Stimulated activated CD8-positive, alpha-beta memory T cell treated with anti-CD3 and anti-CD28 coated beads, Interleukin-7, amount 100 ng/mL, for 4 hours (primary cell): ENCODE data around the gene MMP28.

Experiments
- DNase-seq, 2 donors: peaks; one replicate each; pipeline ENCODE4 v3.0.0-alpha.2; 2020; ENCODE audit warnings: low read depth in 2 of 2

Gene MMP28

GRCh38 chr17:35799942-35800341 is 4.5 kb upstream of the MMP28 start:
- DNase-seq, result no peak

GRCh38 chr17:35797918-35798317 is 2.5 kb upstream of the MMP28 start:
- no peak for DNase-seq

GRCh38 chr17:35797370-35797769 is 1.9 kb upstream of the MMP28 start:
- DNase-seq, result no peak

GRCh38 chr17:35796942-35797341 is 1.5 kb upstream of the MMP28 start:
- no peak for DNase-seq

- no peak for DNase-seq
Measured at GRCh38 chr17:35795871-35796265, 427 bp upstream of the MMP28 start.

- DNase-seq, result no peak
Measured at GRCh38 chr17:35793257-35793656, 2.2 kb downstream of the MMP28 start.

- no peak for DNase-seq
Measured at GRCh38 chr17:35791681-35792350, 3.6 kb downstream of the MMP28 start.

GRCh38 chr17:35790841-35791240 is 4.6 kb downstream of the MMP28 start:
- no peak for DNase-seq

- DNase-seq, result no peak
Measured at GRCh38 chr17:35788477-35789368, 6.7 kb downstream of the MMP28 start.

- DNase-seq, result no peak
Measured at GRCh38 chr17:35786941-35787432, 8.5 kb downstream of the MMP28 start.

- no peak for DNase-seq
Measured at GRCh38 chr17:35784895-35785294, 10.5 kb downstream of the MMP28 start.

GRCh38 chr17:35780950-35781349 is 14.5 kb downstream of the MMP28 start:
- no peak for DNase-seq

GRCh38 chr17:35778641-35779196 is 16.7 kb downstream of the MMP28 start:
- no peak for DNase-seq

GRCh38 chr17:35775583-35775982 is 19.9 kb downstream of the MMP28 start:
- no peak for DNase-seq

GRCh38 chr17:35775039-35775438 is 20.4 kb downstream of the MMP28 start:
- DNase-seq, result no peak

- DNase-seq, result no peak
Measured at GRCh38 chr17:35774499-35774898, 20.9 kb downstream of the MMP28 start.

GRCh38 chr17:35773679-35774425 is 21.6 kb downstream of the MMP28 start:
- no peak for DNase-seq

- DNase-seq, result no peak
Measured at GRCh38 chr17:35773129-35773528, 22.3 kb downstream of the MMP28 start.

GRCh38 chr17:35769895-35770486 is 25.4 kb downstream of the MMP28 start:
- no peak for DNase-seq

GRCh38 chr17:35768797-35769196 is 26.6 kb downstream of the MMP28 start:
- DNase-seq, result no peak

GRCh38 chr17:35766903-35767510 is 28.4 kb downstream of the MMP28 start:
- no peak for DNase-seq
